HL-60 (cell line): ENCODE results near the gene IGFBP4.

Experiments
- POLR2AphosphoS5 ChIP-seq: IDR thresholded peaks from 2 replicates; pipeline ENCODE4 v1.6.1; 2012; ENCODE audit warnings: low read depth
- TF ChIP-seq, protein P1 (sequence below): IDR thresholded peaks from one replicate; pipeline ENCODE4 v1.5.1; 2011; ENCODE audit warnings: low read length, control low read depth, inconsistent platforms; ENCODE audit not compliant: insufficient read depth
- TF ChIP-seq, protein P2 (sequence below): IDR thresholded peaks from 2 replicates; pipeline ENCODE4 v1.6.1; 2012; ENCODE audit warnings: low read depth; ENCODE audit not compliant: insufficient replicate concordance

DNA sequence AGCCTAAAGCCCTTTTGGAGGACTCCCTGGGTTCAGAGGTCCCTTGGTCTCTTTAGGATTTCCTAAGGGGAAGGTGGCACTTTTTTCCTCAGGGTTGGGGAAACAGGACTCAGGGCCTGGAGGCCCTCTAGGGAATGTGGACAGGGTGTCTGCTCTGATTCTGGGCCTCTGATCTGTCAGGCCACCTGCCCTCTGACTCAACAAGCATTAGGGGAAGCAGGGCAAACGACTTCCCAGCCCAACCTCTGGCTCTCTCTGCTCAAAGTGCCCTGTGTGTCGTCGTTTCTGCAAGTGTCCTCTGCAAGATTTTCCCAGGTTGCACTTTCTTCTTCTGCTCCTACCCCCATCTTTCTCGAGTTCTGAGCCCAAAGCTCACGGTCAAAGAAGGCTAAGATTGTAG lies 6.6 kb upstream of the IGFBP4 start:
- TF ChIP-seq, protein P1, sequence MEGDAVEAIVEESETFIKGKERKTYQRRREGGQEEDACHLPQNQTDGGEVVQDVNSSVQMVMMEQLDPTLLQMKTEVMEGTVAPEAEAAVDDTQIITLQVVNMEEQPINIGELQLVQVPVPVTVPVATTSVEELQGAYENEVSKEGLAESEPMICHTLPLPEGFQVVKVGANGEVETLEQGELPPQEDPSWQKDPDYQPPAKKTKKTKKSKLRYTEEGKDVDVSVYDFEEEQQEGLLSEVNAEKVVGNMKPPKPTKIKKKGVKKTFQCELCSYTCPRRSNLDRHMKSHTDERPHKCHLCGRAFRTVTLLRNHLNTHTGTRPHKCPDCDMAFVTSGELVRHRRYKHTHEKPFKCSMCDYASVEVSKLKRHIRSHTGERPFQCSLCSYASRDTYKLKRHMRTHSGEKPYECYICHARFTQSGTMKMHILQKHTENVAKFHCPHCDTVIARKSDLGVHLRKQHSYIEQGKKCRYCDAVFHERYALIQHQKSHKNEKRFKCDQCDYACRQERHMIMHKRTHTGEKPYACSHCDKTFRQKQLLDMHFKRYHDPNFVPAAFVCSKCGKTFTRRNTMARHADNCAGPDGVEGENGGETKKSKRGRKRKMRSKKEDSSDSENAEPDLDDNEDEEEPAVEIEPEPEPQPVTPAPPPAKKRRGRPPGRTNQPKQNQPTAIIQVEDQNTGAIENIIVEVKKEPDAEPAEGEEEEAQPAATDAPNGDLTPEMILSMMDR = no peak
- TF ChIP-seq POLR2AphosphoS5 = no peak
- TF ChIP-seq, protein P2, sequence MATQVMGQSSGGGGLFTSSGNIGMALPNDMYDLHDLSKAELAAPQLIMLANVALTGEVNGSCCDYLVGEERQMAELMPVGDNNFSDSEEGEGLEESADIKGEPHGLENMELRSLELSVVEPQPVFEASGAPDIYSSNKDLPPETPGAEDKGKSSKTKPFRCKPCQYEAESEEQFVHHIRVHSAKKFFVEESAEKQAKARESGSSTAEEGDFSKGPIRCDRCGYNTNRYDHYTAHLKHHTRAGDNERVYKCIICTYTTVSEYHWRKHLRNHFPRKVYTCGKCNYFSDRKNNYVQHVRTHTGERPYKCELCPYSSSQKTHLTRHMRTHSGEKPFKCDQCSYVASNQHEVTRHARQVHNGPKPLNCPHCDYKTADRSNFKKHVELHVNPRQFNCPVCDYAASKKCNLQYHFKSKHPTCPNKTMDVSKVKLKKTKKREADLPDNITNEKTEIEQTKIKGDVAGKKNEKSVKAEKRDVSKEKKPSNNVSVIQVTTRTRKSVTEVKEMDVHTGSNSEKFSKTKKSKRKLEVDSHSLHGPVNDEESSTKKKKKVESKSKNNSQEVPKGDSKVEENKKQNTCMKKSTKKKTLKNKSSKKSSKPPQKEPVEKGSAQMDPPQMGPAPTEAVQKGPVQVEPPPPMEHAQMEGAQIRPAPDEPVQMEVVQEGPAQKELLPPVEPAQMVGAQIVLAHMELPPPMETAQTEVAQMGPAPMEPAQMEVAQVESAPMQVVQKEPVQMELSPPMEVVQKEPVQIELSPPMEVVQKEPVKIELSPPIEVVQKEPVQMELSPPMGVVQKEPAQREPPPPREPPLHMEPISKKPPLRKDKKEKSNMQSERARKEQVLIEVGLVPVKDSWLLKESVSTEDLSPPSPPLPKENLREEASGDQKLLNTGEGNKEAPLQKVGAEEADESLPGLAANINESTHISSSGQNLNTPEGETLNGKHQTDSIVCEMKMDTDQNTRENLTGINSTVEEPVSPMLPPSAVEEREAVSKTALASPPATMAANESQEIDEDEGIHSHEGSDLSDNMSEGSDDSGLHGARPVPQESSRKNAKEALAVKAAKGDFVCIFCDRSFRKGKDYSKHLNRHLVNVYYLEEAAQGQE = no peak
